Measurements from ENCODE around the gene ADD3.
"Not testable (repeated sequence)": the region's sequence is repeated elsewhere in the genome, so short reads cannot be mapped to it uniquely, and the experiment has no call there.

ADD3 gene

DNA sequence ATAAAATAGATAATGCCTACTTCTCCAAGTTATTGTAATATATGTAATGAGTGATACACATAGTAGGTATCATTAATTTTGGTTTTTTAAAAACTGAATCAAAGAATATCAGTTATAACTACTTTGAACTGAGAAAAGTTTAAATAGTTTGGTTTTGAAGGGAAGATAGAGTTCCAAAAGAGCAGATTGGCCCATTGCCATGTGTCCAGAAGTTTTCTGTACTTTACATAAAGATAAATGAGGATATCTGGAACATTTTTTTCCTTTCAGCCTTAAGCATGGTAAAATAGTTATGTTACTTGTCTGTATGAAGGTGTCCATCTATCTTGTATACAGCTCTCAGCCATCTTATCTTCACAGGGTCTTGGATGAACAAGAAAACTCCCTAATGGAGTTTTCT lies 101.7 kb downstream of the ADD3 start:
- no peak for DNase-seq (ENCODE audit: low read depth)

DNA sequence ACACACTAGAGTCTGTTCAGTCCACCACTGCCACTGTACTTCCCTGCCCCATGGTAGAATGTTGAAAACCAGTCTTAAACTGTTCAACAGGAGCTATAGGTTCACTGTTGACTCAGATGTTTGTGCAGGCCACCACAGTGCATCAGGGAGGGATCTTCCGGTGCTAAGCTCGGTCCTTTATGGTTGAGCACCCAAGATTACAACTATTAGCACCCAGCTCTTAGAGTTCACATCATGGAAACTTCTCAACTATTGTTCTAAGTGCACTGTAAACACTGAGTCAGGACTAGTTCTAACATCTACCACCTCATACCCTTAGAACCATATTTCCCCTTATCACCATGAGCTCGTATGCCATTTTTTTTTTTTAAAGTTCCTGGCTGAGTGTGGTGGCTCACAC lies 102.6 kb downstream of the ADD3 start:
- no peak for DNase-seq (ENCODE audit: low read depth)

DNA sequence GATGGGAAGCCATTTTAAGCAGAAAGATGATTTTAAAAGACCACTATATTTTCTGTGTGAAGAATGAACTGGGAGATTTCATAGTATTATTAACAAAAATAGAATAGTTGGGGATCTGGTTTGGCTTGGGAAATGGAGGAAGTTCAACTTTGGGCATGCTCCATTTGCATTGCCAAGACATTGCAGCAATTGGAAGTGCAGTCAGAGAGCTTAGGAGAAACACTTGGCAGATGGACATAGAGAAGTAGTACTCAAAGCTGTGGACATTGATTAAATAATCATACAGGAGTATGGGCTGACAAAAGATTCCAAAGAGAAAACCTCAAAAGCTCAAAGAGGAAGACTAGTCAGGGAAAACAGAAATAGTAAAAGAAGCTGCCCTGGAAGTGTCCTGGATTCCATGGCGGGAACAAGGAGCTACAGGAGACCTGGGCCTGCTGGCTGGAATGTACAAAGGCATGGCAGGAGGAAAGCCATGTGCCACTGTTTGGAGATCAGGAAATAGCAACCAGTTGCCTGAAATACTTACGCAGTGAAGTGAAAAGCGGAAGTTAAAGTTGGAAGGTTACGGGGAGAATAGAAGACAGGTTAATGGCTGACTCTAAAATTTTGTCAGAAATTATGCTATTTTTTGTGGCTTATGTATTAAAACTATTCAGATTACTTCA lies 106.0 kb downstream of the ADD3 start:
- DNase-seq (ENCODE audit: low read depth), result no peak

DNA sequence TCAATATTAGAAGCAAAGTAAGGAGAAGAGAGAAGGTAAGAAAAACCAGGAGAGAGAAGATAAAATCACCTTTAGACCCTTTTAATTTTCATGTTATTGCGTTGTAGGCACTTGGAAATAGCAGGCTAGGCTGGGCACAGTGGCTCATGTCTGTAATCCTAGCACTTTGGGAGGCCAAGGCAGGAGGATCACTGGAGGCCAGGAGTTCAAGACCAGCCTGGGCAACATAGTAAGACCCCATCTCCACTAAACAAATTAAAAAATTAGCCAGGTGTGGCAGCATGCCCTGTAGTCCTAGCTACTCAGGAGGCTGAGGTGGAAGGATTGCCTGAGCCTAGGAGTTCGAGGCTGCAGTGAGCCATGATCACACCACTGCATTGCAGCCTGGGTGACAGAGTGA lies 106.9 kb downstream of the ADD3 start:
- DNase-seq (ENCODE audit: low read depth), result not testable (repeated sequence)

DNA sequence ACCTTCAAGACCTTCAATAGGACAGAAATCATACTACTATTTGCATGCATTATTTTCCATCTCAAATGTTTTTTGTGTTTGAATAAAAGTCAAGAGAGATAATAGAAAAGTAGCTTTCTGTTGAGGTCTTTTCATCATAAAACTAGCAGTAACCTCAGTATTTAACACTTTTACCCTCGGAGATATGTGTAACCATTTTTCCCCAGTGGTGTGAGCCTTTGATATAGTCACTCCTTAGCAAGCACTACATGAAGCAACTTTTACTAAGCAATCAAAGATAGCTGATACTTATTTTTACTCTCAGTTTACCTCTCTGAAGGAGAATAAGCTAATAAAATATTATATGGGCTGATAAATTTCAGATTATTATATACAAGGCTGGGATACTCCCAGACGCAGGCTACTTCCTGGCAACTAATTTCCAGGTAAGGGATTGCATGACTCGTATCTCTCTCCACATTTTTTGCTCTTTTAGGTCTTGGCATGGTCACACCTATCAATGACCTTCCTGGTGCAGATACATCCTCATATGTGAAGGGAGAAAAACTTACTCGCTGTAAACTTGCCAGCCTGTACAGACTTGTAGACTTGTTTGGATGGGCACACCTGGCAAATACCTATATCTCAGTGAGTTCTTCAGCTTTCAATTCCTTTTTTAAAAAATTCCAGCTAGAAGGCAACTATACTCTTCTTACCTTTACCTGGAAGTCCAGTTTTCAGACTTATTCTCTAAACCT lies 108.2 kb downstream of the ADD3 start:
- no peak for DNase-seq (ENCODE audit: low read depth)

DNA sequence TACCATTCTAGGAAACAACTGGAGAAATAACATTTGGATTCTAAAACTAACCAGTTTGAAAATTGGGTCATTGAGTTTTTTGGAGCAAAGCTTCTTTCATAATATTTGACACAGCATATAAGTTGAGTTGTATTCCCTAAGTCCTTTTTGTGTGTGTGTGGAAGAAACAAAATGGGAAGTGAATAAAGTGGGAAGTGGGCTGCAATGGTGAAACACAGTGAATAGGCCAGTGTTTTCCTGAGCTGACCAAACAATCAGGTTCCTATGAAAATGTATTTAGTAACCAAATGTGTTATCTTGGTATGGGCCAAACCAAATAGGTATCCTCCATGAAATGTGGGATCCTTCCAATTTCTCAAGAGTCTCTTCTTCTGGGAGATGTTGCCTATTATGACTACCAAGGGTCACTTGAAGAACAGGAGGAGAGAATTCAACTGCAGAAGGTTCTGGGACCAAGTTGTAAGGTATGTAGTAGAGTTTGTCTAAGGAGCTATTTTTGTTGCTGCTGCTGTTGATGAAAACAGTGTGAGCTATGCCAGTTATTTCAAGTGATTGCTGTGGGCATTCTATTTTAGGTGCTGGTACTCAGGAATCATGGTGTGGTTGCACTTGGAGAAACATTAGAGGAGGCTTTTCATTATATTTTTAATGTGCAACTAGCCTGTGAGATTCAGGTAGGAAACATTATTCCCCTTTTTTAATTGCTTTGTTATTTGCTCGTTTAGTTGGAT lies 111.3 kb downstream of the ADD3 start:
- DNase-seq (ENCODE audit: low read depth), result no peak

DNA sequence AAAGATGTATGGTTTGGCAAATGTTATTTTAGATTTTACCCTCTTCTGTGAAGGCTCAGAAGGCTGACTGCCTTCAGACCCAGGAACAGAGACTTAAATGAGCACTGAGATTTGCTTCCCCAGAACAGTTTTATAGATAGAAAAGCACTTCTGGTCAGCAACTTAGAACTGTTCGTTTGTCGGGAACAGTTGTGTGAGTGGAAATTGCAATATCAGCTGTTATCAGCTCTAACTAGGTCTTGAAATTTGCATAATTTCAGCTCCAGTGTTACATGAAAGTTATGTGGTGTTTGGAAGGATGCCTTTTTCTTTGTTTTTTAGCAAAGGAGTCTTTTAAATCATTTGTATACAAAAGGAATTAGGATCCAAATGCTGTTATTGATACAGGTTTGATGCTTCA lies 115.8 kb downstream of the ADD3 start:
- DNase-seq (ENCODE audit: low read depth), result no peak

DNA sequence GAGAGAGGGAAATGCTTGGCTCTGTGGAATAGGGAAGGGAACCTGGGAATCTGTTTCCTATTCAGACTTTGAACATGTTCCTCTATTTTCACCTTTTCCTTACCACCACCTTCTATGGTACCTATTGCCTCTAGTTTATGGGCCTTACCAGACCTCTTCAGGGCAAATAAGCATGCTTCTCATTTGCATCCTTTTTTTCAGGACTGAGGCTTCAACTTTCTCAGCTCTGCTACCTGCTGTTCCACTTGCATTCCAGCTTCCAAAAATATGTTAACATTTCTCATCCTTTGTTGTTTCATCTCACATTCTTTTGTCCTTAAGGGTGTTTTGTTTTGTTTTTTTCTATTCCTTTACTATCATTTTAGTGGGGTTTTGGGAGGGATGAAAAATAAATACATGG lies 121.7 kb downstream of the ADD3 start:
- no peak for DNase-seq (ENCODE audit: low read depth)

DNA sequence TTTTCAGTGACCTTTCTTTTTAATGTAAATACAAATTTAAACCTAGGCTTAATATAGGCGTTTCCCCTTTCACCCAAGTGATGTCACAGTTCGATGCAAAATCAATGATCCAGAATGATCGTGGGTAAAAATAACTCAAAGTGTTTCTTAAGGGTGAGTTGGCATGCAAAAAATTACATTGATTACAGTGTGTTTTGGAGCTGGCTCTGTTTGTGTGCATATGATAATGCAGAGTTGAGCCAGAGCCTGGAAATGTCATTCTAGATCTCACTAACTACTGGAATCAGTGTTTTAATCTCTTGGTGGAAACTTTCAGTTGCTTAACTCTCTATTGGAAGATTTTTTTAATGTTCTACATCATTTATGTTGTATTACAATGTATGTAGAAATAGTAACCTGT lies 127.1 kb downstream of the ADD3 start:
- no peak for DNase-seq (ENCODE audit: low read depth)

DNA sequence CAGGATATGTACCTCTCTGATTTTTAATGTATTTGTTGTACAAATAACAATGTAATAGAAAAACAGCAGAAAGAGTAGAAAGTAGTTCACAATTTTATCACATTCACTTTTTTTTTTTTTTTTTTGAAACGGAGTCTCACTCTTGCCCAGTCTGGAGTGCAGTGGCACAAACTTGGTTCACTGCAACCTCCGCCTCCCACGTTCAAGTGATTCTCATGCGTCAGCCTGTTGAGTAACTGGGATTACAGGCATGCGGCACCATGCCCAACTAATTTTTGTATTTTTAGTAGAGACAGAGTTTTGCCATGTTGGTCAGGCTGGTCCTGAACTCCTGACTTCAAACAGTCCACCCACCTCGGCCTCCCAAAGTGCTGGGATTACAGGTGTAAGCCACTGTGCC lies 128.1 kb downstream of the ADD3 start:
- DNase-seq (ENCODE audit: low read depth), result not testable (repeated sequence)

DNA sequence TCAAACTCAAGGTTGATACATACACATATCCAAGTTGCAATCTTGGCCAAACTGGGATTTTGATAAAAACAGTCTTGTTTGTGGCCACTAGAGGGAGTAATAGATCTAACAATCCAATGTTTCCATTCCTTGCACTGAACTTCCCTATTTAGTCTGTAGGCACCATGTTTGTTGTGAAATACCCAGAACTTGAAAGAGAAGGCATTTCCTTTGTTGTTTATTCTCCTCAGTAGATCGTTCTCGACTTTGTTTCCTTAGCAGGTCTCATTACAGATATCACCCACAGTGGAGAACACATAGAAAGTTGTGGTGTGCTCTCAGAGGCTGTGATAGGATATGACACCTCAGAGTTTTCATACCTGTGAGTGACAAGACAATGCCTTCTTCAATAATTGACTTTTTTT lies 129.4 kb downstream of the ADD3 start:
- DNase-seq (ENCODE audit: low read depth), result no peak

DNA sequence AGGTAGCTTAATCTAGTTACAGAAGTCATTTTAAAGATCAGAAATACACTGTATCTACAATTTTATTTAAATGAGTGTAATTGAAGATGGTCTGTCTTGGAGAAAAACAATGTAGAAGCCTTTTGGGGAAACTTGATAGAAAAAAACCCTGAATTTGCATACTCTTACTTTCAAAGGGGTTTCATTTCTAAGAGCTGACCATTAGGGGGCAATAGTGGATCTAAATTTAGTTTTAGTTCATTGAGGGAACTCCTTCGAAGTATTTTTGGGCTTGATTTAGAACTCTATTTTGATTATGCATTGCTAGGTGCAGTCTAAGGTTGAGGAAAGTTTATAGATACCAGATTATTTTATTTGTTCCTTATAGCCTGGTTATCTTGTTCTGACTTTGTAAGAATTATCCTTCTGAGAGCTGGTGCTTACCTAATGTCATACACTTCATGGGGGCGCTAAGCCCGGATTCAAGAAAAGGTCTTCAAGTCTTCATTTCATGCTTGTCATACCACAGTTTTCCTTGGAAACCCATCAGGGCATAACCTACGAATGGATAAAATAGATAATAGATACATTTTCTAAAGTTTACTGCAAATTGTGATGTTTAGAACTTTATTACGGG lies 130.5 kb downstream of the ADD3 start:
- no peak for DNase-seq (ENCODE audit: low read depth)

DNA sequence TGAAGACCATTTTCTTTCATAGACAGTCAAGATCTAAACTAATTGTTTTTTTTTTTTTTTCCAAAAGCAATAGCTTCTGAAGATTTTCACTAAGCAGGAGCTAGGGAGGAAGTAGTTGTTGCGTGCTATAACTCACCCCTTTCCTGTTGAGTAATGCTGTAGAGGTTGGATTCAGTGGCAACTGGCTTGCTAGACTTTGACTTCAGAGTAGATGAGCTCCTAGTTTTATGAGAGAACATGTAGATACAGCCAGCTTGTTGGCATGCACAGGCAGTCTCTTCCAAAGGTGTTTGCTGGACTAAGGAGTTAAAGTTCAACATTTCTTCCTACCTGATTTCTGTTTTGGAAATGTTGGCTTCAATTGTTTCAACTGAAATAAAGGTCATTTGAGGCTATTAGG lies 133.4 kb downstream of the ADD3 start:
- DNase-seq (ENCODE audit: low read depth), result no peak

DNA sequence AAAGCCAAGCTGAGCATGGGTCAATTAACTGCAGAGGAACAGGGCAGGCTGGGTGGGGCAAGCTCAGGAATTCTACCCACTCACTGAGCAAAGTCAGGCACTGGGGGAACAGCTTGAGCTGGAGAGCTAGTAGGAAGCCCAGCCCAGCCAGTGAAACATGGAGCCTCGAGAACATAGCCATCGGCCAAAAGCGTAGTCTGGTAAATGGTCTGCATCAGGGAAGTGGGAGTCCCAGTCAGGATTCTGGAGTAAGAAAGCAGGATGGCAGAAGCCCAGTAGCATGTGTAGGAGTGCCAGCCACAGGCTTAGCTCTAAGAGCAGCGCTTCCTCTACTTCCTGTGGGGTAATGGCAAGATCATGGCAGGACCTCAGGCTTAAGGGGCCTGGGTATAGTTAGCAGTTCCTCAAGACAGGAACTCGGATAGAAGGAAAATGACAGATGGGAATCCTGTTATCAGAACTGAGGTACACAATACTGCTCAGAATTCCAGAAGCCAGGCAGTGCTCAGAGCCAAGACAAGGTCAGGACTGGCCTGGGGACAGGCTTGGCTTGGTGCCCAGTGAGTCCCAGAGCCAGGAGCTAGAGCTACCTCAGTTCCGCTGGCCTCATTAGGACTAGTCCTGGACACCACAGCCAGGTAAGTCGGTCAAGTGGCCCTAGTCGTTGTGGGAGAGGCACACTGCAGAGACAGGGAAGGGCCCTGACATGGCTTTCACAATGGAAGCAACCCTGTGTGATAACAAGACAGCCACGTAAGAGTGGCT lies 134.3 kb downstream of the ADD3 start:
- no peak for DNase-seq (ENCODE audit: low read depth)

DNA sequence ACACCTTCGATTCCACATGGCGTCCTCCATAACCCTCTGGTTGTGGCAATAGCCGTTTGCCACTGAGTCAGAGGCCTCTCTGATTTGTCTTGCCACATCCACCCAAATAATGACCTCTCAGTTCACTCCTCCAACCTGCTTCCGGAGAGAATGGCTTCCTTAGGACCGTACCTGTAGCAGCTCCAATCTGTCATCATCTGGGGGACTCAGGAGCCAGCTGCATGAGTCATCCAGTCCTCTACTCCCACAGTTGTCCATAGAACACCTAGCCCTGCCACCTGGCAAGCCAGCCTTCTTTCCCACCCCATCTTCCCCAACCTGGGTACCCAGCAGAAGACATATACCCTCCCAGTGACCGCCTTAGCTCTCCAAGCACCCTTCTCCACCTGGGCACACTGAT lies 135.2 kb downstream of the ADD3 start:
- DNase-seq (ENCODE audit: low read depth), result no peak

DNA sequence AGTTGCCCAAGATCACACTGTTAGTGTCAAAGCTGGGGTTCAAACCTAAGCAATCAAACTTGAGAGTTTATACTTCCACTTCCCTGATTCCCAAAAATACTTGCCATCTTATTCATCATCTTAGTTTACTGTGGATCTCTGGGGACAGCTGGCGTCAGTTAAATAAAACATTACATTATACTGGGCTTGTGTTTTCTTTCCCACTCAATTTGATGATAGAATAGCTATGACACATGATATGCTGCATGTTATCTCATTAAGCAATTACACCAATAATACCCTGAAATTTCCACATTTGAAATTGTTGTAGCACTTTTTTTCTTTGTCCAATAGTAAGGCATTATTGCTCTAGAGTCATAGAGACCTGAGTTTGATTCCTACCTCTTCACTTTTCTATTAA lies 136.7 kb downstream of the ADD3 start:
- no peak for DNase-seq (ENCODE audit: low read depth)

DNA sequence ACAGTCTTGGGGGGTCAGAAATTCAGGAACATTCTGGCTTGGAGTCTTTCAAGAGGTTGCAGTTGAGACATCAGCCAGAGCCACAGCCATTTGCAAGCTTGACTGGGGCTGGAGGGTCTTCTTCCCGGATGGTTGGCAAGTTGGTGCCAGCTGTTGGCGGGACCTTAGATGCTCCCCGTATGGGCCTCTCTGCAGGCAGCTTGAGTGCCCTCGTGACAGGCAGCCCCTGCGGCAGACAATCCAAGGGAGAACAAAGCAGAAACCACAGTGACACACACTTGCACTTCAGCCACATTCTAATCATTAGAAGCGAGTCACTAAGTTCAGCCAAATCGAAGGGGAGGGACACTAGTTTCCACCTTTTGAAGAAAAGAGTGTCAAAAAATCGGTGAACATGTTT lies 140.2 kb downstream of the ADD3 start:
- no peak for DNase-seq (ENCODE audit: low read depth)

DNA sequence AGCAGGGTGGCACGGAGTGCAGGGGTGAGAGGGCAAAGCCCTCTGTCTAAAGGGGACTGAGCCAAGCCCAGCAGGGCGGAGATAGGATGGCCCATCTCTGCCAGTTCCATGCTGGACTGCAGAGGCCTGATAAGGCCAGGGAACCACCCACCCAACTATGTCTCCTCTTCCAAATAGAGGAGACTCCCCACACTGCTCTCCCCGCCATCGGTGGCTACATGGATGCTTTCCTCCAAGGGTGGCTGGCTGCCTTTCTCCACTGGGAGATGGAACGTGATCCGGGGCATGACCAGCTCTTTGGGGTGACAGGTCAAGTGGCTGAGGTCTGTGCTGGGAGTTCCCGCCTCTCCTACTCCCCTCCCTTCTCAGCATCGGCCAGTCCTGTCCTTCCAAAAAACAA lies 141.5 kb downstream of the ADD3 start:
- no peak for DNase-seq (ENCODE audit: low read depth)

DNA sequence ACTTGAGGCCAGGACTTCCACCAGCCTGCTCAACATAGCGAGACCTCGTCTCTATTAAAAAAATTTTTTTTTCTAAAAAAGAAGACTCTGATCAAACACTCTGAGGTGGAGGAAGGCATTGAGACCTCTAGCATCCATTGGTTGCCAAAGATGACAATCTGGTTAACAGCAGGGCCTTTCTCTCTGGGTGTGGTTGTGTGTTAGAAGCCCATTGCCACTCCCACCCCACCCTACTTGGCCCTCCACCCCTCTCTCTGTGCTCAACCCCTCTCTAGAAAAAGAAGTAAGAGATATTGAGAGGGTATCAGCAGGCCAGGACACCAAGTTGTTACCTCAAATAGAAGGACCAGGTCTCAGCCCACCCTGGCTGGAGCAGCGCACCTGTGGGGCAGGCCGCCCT lies 142.3 kb downstream of the ADD3 start:
- no peak for DNase-seq (ENCODE audit: low read depth)

DNA sequence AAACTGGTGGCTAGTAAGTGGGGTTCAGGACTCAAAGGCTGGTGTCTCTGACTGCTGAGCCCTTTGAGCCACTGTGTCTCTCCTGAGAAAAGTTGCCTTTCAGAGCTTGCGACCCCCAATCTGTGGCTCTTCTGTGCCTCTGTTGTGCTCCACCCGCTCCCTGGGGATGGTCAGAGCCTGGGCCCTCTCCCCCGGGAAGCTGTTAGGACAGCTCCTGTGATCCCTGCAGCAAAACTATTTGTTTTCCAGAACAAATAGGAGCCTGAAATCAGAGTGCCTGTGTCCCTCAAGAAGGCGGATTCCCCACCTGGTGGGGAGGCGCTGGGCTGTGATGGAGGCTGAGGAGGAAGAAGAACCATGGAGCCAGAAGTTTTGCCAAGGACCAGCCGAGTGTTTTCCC lies 143.2 kb downstream of the ADD3 start:
- no peak for DNase-seq (ENCODE audit: low read depth)

DNA sequence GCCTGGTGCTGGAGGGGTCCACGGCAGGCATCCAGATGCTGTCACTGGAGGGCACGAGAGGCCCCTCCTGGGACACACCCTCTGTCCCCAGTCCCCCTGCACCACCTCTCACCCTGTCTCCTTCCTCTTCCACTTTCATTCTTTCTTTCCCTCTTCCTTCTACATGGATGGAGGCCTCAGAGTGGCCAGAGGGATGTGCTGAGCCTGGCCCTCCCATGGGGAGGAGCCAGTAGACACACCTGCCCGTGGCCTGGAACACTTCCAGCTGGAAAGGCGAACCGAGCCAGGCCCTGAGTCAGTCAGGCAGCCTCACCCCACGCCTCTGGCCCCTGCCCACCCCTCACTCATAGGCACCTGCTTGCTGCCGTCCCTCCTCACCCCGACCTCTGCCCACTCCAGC lies 143.7 kb downstream of the ADD3 start:
- DNase-seq (ENCODE audit: low read depth), result no peak

DNA sequence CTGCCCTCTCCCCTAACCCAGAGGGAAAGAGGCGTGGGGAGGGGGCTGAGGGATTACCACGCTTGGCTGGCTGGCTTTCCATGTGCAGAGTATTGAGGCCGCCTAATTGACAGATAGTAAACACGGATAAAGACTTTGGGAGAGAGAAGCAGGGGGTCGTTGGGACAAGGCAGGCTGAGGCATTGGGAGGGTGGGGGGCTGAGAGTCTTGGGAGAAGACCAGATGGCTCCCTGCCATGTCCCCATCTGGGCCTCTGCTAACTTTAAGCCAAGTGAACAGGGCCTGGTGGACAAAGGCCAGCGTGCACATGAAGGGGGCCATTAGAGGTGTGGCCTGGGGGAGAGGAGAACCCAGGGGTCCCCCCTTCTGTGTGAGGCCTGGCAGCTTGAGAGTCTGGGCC lies 144.2 kb downstream of the ADD3 start:
- no peak for DNase-seq (ENCODE audit: low read depth)
